ES-I3 (cell line): ENCODE data around the gene INPPL1.
"Not testable (repeated sequence)": the region's sequence is repeated elsewhere in the genome, so short reads cannot be mapped to it uniquely, and the experiment has no call there.

Source experiments
- H3K36me3 ChIP-seq: 2 replicates; pipeline ENCODE4 v1.6.1; 2013; ENCODE audit warnings: mild to moderate bottlenecking, low read length, control low read depth, moderate library complexity; ENCODE audit not compliant: insufficient read depth
- H3K4me1 ChIP-seq: 2 replicates; pipeline ENCODE4 v1.6.1; 2013; ENCODE audit warnings: mild to moderate bottlenecking, control low read depth, low read length; ENCODE audit not compliant: insufficient read depth
- H3K9ac ChIP-seq: 2 replicates; pipeline ENCODE4 v1.6.1; 2013; ENCODE audit warnings: low read depth, mild to moderate bottlenecking, low read length, moderate library complexity
- H3K9me3 ChIP-seq: 2 replicates; pipeline ENCODE4 v1.6.1; 2013; ENCODE audit warnings: mild to moderate bottlenecking, low read length, moderate library complexity; ENCODE audit not compliant: control insufficient read depth, insufficient read depth

Gene INPPL1, protein sequence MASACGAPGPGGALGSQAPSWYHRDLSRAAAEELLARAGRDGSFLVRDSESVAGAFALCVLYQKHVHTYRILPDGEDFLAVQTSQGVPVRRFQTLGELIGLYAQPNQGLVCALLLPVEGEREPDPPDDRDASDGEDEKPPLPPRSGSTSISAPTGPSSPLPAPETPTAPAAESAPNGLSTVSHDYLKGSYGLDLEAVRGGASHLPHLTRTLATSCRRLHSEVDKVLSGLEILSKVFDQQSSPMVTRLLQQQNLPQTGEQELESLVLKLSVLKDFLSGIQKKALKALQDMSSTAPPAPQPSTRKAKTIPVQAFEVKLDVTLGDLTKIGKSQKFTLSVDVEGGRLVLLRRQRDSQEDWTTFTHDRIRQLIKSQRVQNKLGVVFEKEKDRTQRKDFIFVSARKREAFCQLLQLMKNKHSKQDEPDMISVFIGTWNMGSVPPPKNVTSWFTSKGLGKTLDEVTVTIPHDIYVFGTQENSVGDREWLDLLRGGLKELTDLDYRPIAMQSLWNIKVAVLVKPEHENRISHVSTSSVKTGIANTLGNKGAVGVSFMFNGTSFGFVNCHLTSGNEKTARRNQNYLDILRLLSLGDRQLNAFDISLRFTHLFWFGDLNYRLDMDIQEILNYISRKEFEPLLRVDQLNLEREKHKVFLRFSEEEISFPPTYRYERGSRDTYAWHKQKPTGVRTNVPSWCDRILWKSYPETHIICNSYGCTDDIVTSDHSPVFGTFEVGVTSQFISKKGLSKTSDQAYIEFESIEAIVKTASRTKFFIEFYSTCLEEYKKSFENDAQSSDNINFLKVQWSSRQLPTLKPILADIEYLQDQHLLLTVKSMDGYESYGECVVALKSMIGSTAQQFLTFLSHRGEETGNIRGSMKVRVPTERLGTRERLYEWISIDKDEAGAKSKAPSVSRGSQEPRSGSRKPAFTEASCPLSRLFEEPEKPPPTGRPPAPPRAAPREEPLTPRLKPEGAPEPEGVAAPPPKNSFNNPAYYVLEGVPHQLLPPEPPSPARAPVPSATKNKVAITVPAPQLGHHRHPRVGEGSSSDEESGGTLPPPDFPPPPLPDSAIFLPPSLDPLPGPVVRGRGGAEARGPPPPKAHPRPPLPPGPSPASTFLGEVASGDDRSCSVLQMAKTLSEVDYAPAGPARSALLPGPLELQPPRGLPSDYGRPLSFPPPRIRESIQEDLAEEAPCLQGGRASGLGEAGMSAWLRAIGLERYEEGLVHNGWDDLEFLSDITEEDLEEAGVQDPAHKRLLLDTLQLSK

DNA sequence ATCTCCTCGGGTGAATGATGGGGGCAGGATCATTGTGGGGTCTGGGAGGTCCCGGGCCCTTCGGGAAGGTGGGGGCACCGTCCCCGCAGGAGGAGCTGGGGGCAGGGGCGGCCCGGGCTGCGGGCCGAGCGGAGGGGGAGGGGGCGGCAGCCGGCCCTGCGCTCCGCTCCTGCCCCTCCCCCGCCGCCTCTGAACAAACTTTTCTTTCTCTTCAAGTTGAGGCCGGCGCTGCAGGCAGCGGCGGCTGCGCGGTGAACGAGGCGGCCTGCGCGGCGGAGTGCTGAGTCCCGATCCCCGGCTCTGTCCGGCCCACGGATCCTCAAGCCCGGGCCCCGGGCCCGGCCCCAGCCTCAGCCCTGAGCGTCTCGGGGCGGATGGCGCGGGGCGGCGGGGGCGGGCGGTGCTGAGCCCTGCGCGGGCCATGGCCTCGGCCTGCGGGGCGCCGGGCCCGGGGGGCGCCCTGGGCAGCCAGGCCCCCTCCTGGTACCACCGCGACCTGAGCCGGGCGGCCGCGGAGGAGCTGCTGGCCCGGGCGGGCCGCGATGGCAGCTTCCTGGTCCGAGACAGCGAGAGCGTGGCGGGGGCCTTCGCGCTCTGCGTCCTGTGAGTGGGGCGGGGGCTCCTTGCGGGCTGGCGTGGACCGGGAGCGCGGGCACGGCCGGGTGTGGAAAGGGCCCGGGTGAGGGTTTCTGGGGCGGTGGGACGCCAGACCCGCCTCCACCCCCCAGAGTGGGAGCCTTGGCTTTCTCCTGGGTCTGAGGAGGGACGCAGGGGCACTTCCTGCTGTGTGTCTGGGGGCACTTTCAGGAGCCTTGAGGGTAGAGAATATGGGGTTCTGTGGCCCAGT lies at the start of gene INPPL1:
INPPL1 (plus strand) TSS at position 204 of the 847 bp plus-strand sequence; CDS start at position 422, 218 bp downstream.
- H3K9ac ChIP-seq = peak within 1 kb of the TSS; percentile 93
- H3K9me3 ChIP-seq = no peaks in the 10 kb centered on the region
- peaks cover 13% of the 10 kb centered on the region for H3K4me1 ChIP-seq
- H3K36me3 ChIP-seq = peaks cover 6% of the 10 kb centered on the region; the same call in 1 of the 2 replicates

DNA sequence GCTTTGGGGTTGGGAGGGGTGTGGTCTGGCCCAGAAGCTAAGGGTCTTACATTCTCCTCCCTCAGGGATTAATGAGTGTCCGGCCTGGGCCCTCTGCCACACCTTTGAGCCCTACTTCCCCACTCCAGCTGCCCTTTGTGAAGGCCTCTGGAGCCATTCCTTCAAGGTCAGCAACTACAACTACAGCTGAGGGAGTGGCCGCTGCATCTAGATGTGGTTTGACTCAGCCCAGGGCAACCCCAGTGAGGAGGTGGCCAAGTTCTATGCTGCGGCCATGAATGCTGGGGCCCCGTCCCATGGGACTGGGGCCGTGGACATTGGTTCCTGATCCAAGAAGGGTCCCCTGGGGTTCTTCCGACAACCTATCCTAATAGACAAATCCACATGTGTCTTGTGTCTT lies 46.9 kb upstream of the INPPL1 start:
- H3K4me1 ChIP-seq = no peaks in the 10 kb centered on the region
- no peak overlapping the region for H3K9ac ChIP-seq
- H3K9me3 ChIP-seq = no peaks in the 10 kb centered on the region
- no peaks in the 10 kb centered on the region for H3K36me3 ChIP-seq

DNA sequence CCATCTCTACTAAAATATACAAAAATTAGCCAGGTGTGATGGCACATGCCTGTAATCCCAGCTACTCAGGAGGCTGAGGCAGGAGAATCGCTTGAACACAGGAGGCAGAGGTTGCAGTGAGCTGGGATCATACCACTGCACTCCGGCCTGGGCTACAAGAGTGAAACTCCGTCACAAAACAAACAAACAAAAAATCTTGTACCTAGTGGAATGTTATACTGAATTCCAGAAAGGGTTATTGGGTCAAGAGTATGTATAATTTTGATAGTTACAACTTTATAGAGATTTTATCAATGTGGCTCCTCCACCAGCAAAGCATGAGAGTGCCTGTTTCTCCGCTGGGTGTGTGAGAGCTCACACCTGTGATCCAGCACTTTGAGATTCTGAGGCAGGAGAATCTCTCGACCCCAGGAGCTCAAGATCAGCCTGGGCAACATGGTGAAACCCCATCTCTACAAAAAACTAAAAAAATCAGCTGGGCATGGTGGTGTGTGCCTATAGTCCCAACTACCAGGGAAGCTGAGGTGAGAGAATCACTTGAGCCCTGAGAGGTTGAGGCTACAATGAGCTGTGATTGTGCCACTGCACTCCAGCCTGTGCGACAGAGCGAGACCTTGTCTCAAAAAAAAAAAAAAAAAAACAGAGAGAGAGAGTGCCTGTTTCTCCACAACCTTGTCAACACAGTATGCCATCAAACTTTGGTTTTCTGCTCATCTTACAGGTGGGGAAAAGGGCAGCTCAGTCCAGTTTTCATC lies 45.3 kb upstream of the INPPL1 start:
- Histone ChIP-seq H3K36me3 (no peaks in the 10 kb centered on the region), H3K9me3 (no peaks in the 10 kb centered on the region), H3K4me1 (no peaks in the 10 kb centered on the region), H3K9ac (no peak overlapping the region)

DNA sequence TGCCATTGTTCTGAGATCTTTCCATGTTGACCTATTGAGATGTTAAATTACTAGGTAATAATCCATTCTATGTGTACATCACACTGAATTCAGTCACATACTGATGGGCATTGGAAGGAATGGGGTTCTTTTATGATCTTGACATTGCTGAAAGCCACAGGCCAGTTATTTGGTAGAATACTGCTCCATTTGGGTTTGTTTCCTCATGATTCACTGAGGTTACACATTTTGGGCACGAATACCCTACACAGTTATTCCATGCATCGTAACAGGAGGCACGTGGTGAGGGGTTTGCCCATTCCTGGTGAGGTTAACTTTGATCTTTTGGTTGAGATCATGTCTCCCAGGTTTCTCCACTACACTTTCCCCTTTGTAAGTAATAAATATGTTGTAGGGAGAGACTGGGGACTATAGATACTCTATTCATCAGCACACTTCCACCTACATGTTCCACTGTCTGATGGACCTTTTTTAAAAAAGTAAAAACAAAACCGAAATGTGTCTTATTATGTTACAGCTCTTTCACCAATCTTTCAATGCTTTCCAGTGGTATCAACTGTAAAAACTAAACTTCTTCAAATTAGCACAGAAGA lies 44.7 kb upstream of the INPPL1 start:
- H3K9ac ChIP-seq = no peak overlapping the region

DNA sequence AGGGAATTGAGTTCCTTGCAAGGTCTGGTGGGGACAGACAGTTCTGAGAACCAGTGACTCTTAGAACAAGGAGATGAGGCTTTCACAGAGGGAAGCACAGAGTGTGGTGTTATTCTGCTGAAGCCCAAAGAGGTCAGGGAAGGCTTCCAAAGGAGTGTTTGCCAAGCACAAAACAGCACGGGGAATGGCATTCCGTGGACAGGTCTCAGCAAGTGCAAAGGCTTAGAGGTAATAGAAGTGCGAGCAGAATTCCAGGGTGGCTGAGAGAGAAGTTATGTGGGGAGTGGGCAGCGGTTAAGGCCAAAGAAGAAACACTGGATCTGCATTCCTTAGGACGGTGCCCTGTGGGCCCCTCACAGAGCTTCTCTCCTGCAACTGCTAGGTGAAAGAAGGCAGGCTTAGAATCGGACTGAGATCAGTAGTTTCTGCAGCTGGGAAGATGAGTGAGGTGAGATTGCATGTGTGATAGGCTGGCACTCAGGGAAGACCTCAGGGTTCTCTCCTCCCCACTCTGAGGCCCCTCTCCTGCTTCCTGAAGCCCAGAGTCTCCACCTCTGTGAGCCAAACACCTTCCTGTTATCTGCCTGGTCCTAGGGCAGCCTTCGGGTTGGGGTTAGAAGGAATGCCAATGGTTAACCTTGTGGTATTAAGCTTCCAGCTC lies 43.5 kb upstream of the INPPL1 start:
- not testable (repeated sequence) for H3K36me3 ChIP-seq, H3K9me3 ChIP-seq, H3K9ac ChIP-seq, H3K4me1 ChIP-seq

More for the DNA sequence above, 44.7 kb upstream of the INPPL1 start:
- Histone ChIP-seq H3K9me3 (no peaks in the 10 kb centered on the region), H3K4me1 (no peaks in the 10 kb centered on the region), H3K36me3 (no peaks in the 10 kb centered on the region)

DNA sequence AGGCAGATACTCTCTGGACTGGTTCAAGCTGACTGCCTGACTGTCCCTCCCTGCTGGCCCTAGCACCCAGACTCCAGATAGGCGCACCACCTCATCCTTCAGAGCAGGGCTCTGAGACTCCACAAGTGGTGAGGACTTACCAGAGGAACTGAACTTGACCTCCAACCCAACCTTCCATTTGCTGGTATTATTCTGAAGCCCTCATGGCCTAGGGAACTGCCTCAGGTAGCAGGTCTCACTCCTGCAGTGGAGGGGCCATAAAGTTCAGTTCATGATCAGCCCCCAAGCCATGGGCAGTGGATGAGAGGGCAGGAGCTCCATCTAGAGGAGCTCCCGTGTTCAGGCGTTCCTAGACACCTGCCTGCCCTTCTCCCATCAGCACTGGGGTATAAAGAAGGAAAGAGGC lies 43.0 kb upstream of the INPPL1 start:
- not testable (repeated sequence) for H3K4me1 ChIP-seq, H3K9me3 ChIP-seq

DNA sequence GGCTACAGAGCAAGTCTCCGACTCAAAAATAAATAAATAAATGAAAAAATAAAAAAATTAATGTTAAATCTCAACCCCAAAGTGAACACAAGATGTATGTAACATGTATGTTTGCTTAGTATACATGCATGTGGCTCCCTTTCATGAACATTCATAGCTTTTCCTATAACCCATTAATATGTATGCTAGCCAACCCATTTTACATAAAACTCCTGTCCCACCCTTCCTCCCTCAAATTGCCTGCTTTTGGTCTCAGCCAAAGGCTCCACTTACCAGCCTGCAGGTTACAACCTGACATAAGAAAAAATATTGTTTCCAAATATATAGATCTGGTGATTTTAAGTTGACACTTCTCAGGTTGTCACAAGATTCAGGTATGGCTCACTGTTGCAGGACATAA lies 36.3 kb upstream of the INPPL1 start:
- Histone ChIP-seq H3K9me3 (no peaks in the 10 kb centered on the region), H3K36me3 (no peaks in the 10 kb centered on the region; the same call in 1 of the 2 replicates), H3K4me1 (peaks cover 7% of the 10 kb centered on the region; the same call in 1 of the 2 replicates), H3K9ac (no peak overlapping the region)

More for the DNA sequence above, 43.0 kb upstream of the INPPL1 start:
- H3K9ac ChIP-seq, H3K36me3 ChIP-seq: not testable (repeated sequence)

DNA sequence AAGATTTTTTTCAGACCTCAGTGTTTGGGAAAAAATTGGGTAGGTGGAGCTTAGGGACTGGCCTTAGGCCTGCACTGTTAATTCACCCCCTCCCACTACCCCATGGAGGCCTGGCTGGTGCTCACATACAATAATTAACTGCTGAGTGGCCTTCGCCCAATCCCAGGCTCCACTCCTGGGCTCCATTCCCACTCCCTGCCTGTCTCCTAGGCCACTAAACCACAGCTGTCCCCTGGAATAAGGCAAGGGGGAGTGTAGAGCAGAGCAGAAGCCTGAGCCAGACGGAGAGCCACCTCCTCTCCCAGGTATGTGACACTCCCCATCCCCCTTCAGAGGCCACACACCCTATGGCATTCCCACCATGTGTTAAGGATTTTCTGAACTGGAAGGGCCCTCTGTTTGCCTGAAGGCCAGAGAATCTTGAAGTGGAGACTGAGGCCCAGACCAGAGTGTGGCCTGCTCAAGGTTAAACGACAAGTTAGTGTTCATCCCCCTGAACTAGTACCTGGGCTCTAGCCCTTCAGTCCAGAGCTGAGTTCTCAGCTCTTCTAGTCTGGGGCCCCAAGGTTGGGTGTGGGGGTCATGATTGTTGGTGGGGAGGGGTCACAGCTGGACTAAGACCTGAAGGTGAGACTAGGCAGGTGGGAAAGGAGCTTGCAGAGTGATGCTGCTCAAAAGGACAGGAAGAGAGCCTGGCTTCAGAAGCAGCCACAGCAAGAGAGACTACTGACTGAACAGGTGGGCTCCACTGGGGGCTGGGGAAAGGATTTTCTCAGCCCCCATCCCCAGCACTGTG lies 34.9 kb upstream of the INPPL1 start:
- H3K36me3 ChIP-seq = no peaks in the 10 kb centered on the region; the same call in 1 of the 2 replicates
- no peaks in the 10 kb centered on the region for H3K9me3 ChIP-seq
- no peak overlapping the region for H3K9ac ChIP-seq
- peaks cover 7% of the 10 kb centered on the region; the same call in 1 of the 2 replicates for H3K4me1 ChIP-seq

DNA sequence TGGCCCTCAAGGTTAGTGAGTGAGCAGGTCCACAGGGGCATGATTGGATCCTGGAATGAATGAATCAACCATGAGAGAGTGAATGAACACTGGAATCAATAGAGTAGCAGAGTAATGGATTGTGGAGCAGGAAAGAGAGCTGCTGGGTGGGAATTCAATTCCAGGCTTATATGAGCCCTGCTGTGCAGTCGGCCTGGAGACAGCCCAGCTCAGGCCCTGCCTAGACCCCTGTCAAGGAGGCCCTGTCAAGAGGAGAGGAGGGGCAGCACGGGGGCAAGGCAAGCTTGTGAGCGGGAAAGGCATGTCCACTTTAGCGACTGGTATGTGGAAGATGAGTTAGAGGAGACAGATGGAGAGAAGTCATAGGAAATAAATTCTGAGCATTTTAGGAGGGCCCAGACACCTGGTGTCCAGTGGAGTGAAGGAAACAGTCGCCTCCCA lies 33.9 kb upstream of the INPPL1 start:
- H3K9ac ChIP-seq = no peak overlapping the region
- H3K4me1 ChIP-seq = peaks cover 7% of the 10 kb centered on the region; the same call in 1 of the 2 replicates
- no peaks in the 10 kb centered on the region for H3K9me3 ChIP-seq
- H3K36me3 ChIP-seq = no peaks in the 10 kb centered on the region; the same call in 1 of the 2 replicates

DNA sequence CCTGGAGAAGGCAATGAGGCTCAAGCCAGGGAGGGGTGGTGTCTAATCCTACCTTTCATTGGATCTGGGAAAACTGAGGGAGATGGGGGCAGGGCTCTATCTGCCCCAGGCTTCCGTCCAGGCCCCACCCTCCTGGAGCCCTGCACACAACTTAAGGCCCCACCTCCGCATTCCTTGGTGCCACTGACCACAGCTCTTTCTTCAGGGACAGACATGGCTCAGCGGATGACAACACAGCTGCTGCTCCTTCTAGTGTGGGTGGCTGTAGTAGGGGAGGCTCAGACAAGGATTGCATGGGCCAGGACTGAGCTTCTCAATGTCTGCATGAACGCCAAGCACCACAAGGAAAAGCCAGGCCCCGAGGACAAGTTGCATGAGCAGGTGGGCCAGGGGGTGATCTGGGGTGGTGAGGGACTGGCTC lies 32.6 kb upstream of the INPPL1 start, which contains the start of gene FOLR1:
FOLR1 (plus strand) TSS at position 180 of the 421 bp plus-strand sequence; CDS start at position 214, 34 bp downstream.
- Histone ChIP-seq H3K36me3 (no peaks in the 10 kb centered on the region; the same call in 1 of the 2 replicates), H3K4me1 (peaks cover 7% of the 10 kb centered on the region; the same call in 1 of the 2 replicates), H3K9ac (no peak within 1 kb of the TSS), H3K9me3 (no peaks in the 10 kb centered on the region)

DNA sequence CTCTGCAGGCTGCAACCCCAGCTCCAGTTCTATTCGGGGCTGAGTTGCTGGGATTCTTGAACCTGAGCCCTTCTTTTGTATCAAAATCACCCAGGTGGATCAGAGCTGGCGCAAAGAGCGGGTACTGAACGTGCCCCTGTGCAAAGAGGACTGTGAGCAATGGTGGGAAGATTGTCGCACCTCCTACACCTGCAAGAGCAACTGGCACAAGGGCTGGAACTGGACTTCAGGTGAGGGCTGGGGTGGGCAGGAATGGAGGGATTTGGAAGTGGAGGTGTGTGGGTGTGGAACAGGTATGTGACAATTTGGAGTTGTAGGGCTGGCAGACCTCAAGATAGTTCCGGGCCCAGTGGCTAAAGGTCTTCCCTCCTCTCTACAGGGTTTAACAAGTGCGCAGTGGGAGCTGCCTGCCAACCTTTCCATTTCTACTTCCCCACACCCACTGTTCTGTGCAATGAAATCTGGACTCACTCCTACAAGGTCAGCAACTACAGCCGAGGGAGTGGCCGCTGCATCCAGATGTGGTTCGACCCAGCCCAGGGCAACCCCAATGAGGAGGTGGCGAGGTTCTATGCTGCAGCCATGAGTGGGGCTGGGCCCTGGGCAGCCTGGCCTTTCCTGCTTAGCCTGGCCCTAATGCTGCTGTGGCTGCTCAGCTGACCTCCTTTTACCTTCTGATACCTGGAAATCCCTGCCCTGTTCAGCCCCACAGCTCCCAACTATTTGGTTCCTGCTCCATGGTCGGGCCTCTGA lies 28.9 kb upstream of the INPPL1 start:
- Histone ChIP-seq H3K9ac (no peak overlapping the region), H3K36me3 (no peaks in the 10 kb centered on the region; the same call in 1 of the 2 replicates), H3K9me3 (no peaks in the 10 kb centered on the region), H3K4me1 (no peaks in the 10 kb centered on the region; the same call in 1 of the 2 replicates)
